Measurements from ENCODE around the gene ASTL.

ASTL gene

DNA sequence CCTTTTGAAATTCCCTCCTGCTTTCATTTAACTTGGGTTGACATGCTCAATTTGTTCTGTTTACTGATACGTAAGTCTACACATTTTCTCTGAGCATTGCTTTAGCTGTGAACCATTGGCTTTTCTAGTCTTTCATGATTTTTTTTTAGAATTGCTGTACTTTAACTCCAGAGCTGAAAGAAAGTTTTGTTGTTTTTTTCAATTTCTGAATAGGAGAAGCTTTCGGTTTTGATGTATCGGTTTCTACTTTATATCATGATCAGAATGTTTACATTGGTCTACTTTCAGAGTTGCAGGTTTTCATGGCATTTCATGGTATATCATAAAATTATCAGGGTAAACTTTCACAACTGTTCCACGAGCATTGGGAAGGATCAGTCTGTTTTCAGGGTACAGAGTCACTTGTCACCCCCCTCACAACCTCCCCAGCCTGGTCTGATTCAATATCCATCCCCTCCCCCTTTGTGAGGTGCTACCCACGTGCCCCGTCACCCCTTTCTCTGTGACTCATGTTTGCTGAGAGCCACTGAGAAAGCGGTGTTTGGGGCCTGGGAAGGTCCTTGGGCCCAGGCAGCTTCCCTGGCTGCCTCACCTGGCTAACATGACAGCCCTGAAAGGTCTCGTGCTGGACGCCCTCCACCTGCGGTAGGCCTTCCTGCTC lies 7.0 kb downstream of the ASTL start:
- H3K27ac ChIP-seq (ENCODE audit: low read length), result no peak overlapping the region
- H4K20me1 ChIP-seq (ENCODE audit: insufficient read depth, low read length), result 0 out of 2 replicates have a peak, but pooled peaks cover 5% of the 10 kb centered on the region
- DNase-seq, result no peak
- no peak overlapping the region for H2AFZ ChIP-seq (ENCODE audit: low read depth, low read length)
- H3K4me1 ChIP-seq (ENCODE audit: insufficient read depth, low read length), result no peaks in the 10 kb centered on the region
- TF ChIP-seq EZH2 (IDR thresholded peaks at IDR 0.05; ENCODE audit: borderline replicate concordance, low read depth, low read length, severe bottlenecking), result no peak
- TF ChIP-seq, protein P1, sequence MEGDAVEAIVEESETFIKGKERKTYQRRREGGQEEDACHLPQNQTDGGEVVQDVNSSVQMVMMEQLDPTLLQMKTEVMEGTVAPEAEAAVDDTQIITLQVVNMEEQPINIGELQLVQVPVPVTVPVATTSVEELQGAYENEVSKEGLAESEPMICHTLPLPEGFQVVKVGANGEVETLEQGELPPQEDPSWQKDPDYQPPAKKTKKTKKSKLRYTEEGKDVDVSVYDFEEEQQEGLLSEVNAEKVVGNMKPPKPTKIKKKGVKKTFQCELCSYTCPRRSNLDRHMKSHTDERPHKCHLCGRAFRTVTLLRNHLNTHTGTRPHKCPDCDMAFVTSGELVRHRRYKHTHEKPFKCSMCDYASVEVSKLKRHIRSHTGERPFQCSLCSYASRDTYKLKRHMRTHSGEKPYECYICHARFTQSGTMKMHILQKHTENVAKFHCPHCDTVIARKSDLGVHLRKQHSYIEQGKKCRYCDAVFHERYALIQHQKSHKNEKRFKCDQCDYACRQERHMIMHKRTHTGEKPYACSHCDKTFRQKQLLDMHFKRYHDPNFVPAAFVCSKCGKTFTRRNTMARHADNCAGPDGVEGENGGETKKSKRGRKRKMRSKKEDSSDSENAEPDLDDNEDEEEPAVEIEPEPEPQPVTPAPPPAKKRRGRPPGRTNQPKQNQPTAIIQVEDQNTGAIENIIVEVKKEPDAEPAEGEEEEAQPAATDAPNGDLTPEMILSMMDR (IDR thresholded peaks at IDR 0.05; ENCODE audit: borderline replicate concordance, extremely low read depth, low read length, poor library complexity, severe bottlenecking), result no peak
- H3K4me2 ChIP-seq (ENCODE audit: insufficient read depth, low read length), result no peak overlapping the region
- no peaks in the 10 kb centered on the region for H3K9me3 ChIP-seq (ENCODE audit: insufficient read depth, low read length, severe bottlenecking)
- H3K4me3 ChIP-seq (ENCODE audit: low read depth in 1 of 2, low read length in 2 of 2), result no peak overlapping the region
- no peaks in the 10 kb centered on the region for H3K79me2 ChIP-seq (ENCODE audit: insufficient read depth, low read length)
- no peaks in the 10 kb centered on the region for H3K36me3 ChIP-seq (ENCODE audit: insufficient read depth, low read length)
- no peak for ATAC-seq (ENCODE audit: insufficient read depth, low read depth)
- H3K9ac ChIP-seq (ENCODE audit: low read depth, low read length), result no peak overlapping the region
- H3K27me3 ChIP-seq (ENCODE audit: insufficient read depth, low read length, poor library complexity), result peaks cover 3% of the 10 kb centered on the region

DNA sequence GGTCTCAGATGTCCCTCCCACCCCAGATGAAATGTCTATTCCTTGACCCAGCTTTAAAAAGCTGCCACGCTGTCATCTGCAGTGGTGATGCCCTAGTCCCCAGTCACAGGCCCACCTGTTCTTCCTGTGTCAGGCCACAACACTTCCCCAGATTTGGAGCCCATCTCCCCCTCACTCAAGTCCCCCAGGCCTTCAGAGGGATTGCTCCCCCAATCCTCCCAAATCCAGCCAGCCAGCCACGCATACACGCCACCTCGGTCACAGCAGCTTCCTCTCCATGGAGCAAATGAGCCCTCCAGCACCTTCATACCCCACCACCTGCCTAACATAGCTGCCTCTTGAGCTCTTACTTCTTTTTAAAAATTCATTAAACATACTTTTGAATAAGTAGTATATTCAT lies 7.8 kb downstream of the ASTL start:
- no peaks in the 10 kb centered on the region for H3K36me3 ChIP-seq (ENCODE audit: insufficient read depth, low read length)
- TF ChIP-seq EZH2 (IDR thresholded peaks at IDR 0.05; ENCODE audit: borderline replicate concordance, low read depth, low read length, severe bottlenecking), result no peak
- TF ChIP-seq, protein P1 (IDR thresholded peaks at IDR 0.05; ENCODE audit: borderline replicate concordance, extremely low read depth, low read length, poor library complexity, severe bottlenecking), result no peak
- H2AFZ ChIP-seq (ENCODE audit: low read depth, low read length), result no peak overlapping the region
- no peak overlapping the region for H3K4me3 ChIP-seq (ENCODE audit: low read depth in 1 of 2, low read length in 2 of 2)
- no peaks in the 10 kb centered on the region for H3K79me2 ChIP-seq (ENCODE audit: insufficient read depth, low read length)
- H3K9me3 ChIP-seq (ENCODE audit: insufficient read depth, low read length, severe bottlenecking), result no peaks in the 10 kb centered on the region
- no peak overlapping the region for H3K4me2 ChIP-seq (ENCODE audit: insufficient read depth, low read length)
- H3K9ac ChIP-seq (ENCODE audit: low read depth, low read length), result no peak overlapping the region
- H4K20me1 ChIP-seq (ENCODE audit: insufficient read depth, low read length), result 0 out of 2 replicates have a peak, but pooled peaks cover 5% of the 10 kb centered on the region
- H3K27ac ChIP-seq (ENCODE audit: low read length), result no peak overlapping the region
- H3K4me1 ChIP-seq (ENCODE audit: insufficient read depth, low read length), result no peaks in the 10 kb centered on the region
- DNase-seq (no peak), ATAC-seq (ENCODE audit: insufficient read depth, low read depth) (no peak; the same call in 2 of the 3 replicates)
- peaks cover 3% of the 10 kb centered on the region for H3K27me3 ChIP-seq (ENCODE audit: insufficient read depth, low read length, poor library complexity)

- H4K20me1 ChIP-seq (ENCODE audit: insufficient read depth, low read length), result 0 out of 2 replicates have a peak, but pooled peaks cover 5% of the 10 kb centered on the region
- no peak overlapping the region for H3K9ac ChIP-seq (ENCODE audit: low read depth, low read length)
- peaks cover 3% of the 10 kb centered on the region for H3K27me3 ChIP-seq (ENCODE audit: insufficient read depth, low read length, poor library complexity)
- no peaks in the 10 kb centered on the region for H3K9me3 ChIP-seq (ENCODE audit: insufficient read depth, low read length, severe bottlenecking)
- H3K4me2 ChIP-seq (ENCODE audit: insufficient read depth, low read length), result no peak overlapping the region
- no peak overlapping the region for H3K4me3 ChIP-seq (ENCODE audit: low read depth in 1 of 2, low read length in 2 of 2)
- TF ChIP-seq EZH2 (IDR thresholded peaks at IDR 0.05; ENCODE audit: borderline replicate concordance, low read depth, low read length, severe bottlenecking), result no peak
- TF ChIP-seq, protein P1 (IDR thresholded peaks at IDR 0.05; ENCODE audit: borderline replicate concordance, extremely low read depth, low read length, poor library complexity, severe bottlenecking), result no peak
- no peak overlapping the region for H2AFZ ChIP-seq (ENCODE audit: low read depth, low read length)
- H3K36me3 ChIP-seq (ENCODE audit: insufficient read depth, low read length), result no peaks in the 10 kb centered on the region
- no peaks in the 10 kb centered on the region for H3K79me2 ChIP-seq (ENCODE audit: insufficient read depth, low read length)
- ATAC-seq (ENCODE audit: insufficient read depth, low read depth) (no peak), DNase-seq (no peak)
- no peak overlapping the region for H3K27ac ChIP-seq (ENCODE audit: low read length)
- H3K4me1 ChIP-seq (ENCODE audit: insufficient read depth, low read length), result no peaks in the 10 kb centered on the region
Measured at GRCh38 chr2:96129528-96130120, 8.7 kb downstream of the ASTL start.

Measured in DND-41 (cell line).